H1 (cell line): ENCODE results near the gene NECTIN2. TPM values are rescaled to one million over a fixed set of nuclear protein-coding genes. Genes with fewer than 3 reads are reported as not detected.
A peak's percentile ranks its signal among the peaks of the same experiment; 100 is the strongest.

ENCODE experiments used
- ATF2 ChIP-seq: IDR thresholded peaks from 2 replicates; pipeline ENCODE4 v1.6.1; 2012; ENCODE audit warnings: low read length, inconsistent platforms
- CHD2 ChIP-seq: IDR thresholded peaks from 2 replicates; pipeline ENCODE4 v1.6.1; 2012; ENCODE audit warnings: low read length, improper control_type of control experiment
- CREB1 ChIP-seq: IDR thresholded peaks from 2 replicates; pipeline ENCODE4 v1.6.1; 2012; ENCODE audit warnings: inconsistent platforms
- CTBP2 ChIP-seq: IDR thresholded peaks from 2 replicates; pipeline ENCODE4 v1.7.0; 2011; ENCODE audit warnings: borderline replicate concordance, mild to moderate bottlenecking, moderate library complexity, mixed read lengths, low read length; ENCODE audit not compliant: insufficient read depth, insufficient read length
- EGR1 ChIP-seq: IDR thresholded peaks from 2 replicates; pipeline ENCODE4 v1.6.1; 2011; ENCODE audit warnings: low read depth, low read length, borderline replicate concordance
- EP300 ChIP-seq, 2 experiments: IDR thresholded peaks; 1 replicate in 1 of 2; 2 replicates in 1 of 2; pipeline ENCODE4 v1.6.1; 2011 to 2012; ENCODE audit warnings: low read depth in 2 of 2, low read length in 2 of 2, mild to moderate bottlenecking in 2 of 2, borderline replicate concordance in 1 of 2, inconsistent platforms in 1 of 2, moderate library complexity in 1 of 2
- MAFK ChIP-seq: IDR thresholded peaks from 2 replicates; pipeline ENCODE4 v1.6.1; 2012; ENCODE audit warnings: low read depth, mild to moderate bottlenecking, improper control_type of control experiment, low read length
- MAX ChIP-seq: IDR thresholded peaks from 2 replicates; pipeline ENCODE4 v1.6.1; 2012; ENCODE audit warnings: inconsistent platforms
- POLR2A ChIP-seq, 2 experiments: IDR thresholded peaks; 1 replicate in 1 of 2; 2 replicates in 1 of 2; pipeline ENCODE4 v1.6.1; 2011; ENCODE audit warnings: low read depth in 2 of 2, low read length in 2 of 2, mild to moderate bottlenecking in 2 of 2; ENCODE audit errors: control extremely low read depth in 1 of 2
- SAP30 ChIP-seq: fragments of 300-600 bp; sonication (generic); IDR thresholded peaks from 2 replicates; pipeline ENCODE4 v1.7.1; 2012; ENCODE audit warnings: low read length, moderate library complexity, mild to moderate bottlenecking, inconsistent platforms; ENCODE audit not compliant: insufficient read depth, insufficient replicate concordance
- SIX5 ChIP-seq: IDR thresholded peaks from 2 replicates; pipeline ENCODE4 v1.6.1; 2011; ENCODE audit warnings: mild to moderate bottlenecking, low read depth, low read length
- SP1 ChIP-seq: IDR thresholded peaks from 2 replicates; pipeline ENCODE4 v1.6.1; 2011; ENCODE audit warnings: low read depth, low read length
- SP4 ChIP-seq: IDR thresholded peaks from 2 replicates; pipeline ENCODE4 v1.6.1; 2012; ENCODE audit warnings: low read length, inconsistent platforms
- SRF ChIP-seq: IDR thresholded peaks from 2 replicates; pipeline ENCODE4 v1.6.1; 2011; ENCODE audit warnings: mild to moderate bottlenecking, low read depth, low read length, moderate library complexity
- TAF7 ChIP-seq: optimal IDR thresholded peaks from 2 replicates; pipeline ENCODE3; 2011; ENCODE audit warnings: low read depth, mild to moderate bottlenecking, inconsistent platforms, low read length, moderate library complexity, borderline replicate concordance
- TBP ChIP-seq: IDR thresholded peaks from 2 replicates; pipeline ENCODE4 v1.6.1; 2011; ENCODE audit warnings: low read depth, low read length, improper control_type of control experiment
- YY1 ChIP-seq: IDR thresholded peaks from 2 replicates; pipeline ENCODE4 v1.6.1; 2011; ENCODE audit warnings: low read depth, mild to moderate bottlenecking, low read length
- polyA plus RNA-seq, 7 experiments: library from polyadenylated mRNA; depleted of rRNA in 3 of 7; stranded (reverse) in 5 of 7; unstranded in 2 of 7; fragments of >200 nt in 5 of 7; fragments of 200-250 nt in 2 of 7; gene quantifications; 1 replicate in 5 of 7; 2 replicates in 1 of 7; 4 replicates in 1 of 7; pipeline versions ENCODE4 v1.2.1 to v1.2.3, GENCODE V29; 2011 to 2013; ENCODE audit warnings: missing spikeins in 2 of 7, mixed read lengths in 2 of 7
- total RNA-seq: library from RNA; stranded (reverse); fragmentation: NEBNext Ultra II Directional; extraction: Animal tissue kit (Norgen Biotek cat#: 25700); gene quantifications from 2 replicates; pipeline ENCODE4 v1.2.1, GENCODE V29; 2021

The NECTIN2 gene
- total and polyA plus RNA-seq, 2 of the 8 experiments (the other 6 are each of a cell fraction or from before 2014, with no cell fraction given) = 184 to 237 TPM

DNA sequence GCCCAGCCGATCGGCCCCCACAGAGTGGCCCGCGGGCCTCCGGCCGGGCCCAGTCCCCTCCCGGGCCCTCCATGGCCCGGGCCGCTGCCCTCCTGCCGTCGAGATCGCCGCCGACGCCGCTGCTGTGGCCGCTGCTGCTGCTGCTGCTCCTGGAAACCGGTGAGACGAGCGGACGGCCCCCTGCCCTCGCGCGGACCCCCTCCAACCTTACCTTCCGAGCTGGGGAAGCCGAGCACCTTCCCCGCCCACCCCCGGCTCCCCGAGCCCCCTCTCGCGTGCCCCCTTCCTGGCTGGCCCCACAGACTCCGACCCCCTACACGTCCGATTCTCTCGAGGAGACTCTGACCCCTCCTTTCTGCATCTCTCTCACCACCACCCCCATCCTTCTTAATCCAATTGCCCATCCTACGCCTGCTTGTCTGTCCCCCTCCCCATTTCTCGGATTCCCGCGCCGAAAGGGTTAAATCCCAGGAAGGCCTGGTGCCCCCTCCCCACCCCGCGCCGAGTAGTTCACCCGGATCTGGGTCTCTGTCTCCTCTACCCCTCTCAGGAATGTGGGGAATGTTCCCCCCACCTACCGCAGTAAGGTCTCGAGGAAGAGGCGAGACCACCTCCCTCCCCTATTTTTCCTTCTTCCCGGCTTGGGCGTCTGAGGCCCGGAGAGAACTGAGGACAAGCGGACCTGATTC lies 502 bp downstream of the NECTIN2 start (continued):
- TF ChIP-seq TAF7 = peak; percentile 8
- TF ChIP-seq POLR2A (IDR thresholded peaks at IDR 0.05; ENCODE audit: control extremely low read depth in 1 of 2, low read depth in 2 of 2, low read length in 2 of 2) = peak; percentile 62 to 65; a peak in 2 of 3 replicates
- peak; percentile 44 for TF ChIP-seq SAP30
- peak; percentile 45; the same call in 1 of the 2 replicates for TF ChIP-seq TBP
- TF ChIP-seq SIX5 = no peak
- peak; percentile 85 for TF ChIP-seq SP1
- no peak for TF ChIP-seq MAFK
- TF ChIP-seq MAX = 0 out of 2 replicates have a peak, but pooled peaks have one; percentile 19
- peak in 1 of 2 experiments; percentile 42; a peak in 1 of 3 replicates for TF ChIP-seq EP300 (IDR thresholded peaks at IDR 0.05; ENCODE audit: borderline replicate concordance in 1 of 2, low read depth in 2 of 2, low read length in 2 of 2)
- no peak for TF ChIP-seq SRF
- no peak for TF ChIP-seq YY1
- peak; percentile 43; the same call in 1 of the 2 replicates for TF ChIP-seq CREB1
- 0 out of 2 replicates have a peak, but pooled peaks have one; percentile 13 for TF ChIP-seq SP4
- TF ChIP-seq EGR1 = peak; percentile 77
- peak; percentile 61; the same call in 1 of the 2 replicates for TF ChIP-seq ATF2
- peak; percentile 95 for TF ChIP-seq CTBP2
- 0 out of 2 replicates have a peak, but pooled peaks have one; percentile 24 for TF ChIP-seq CHD2
- TF ChIP-seq, all 59 proteins: peak for 20
